OCI-LY3 (cell line): ENCODE data around the gene LYST.

Experiments
- CTCF ChIP-seq: fragments of 200-600, 300-600 bp; sonication (generic); IDR thresholded peaks from 2 replicates; pipeline ENCODE4 v1.5.1; 2014; ENCODE audit warnings: antibody characterized with exemption, low read length, low read depth
- EZH2phosphoT487 ChIP-seq: fragments of 200-600 bp; shearing (Covaris generic); IDR thresholded peaks from 2 replicates; pipeline ENCODE4 v1.6.1; 2018; ENCODE audit warnings: antibody characterized with exemption, mixed run types, low read depth

- TF ChIP-seq CTCF (no peak), EZH2phosphoT487 (no peak)
Observed at GRCh38 chr1:235908742-235909520, 42.2 kb upstream of the LYST start.
